ENCODE measurements around the gene VTI1A. TPM values are rescaled to one million over a fixed set of nuclear protein-coding genes. Genes with fewer than 3 reads are reported as not detected.
A peak's percentile ranks its signal among the peaks of the same experiment; 100 is the strongest.

The VTI1A gene
- total and polyA plus RNA-seq, 2 of the 13 experiments (the other 11 are each of a cell fraction or from before 2014, with no cell fraction given) = 11.7 to 32.7 TPM

GRCh38 chr10:112564337-112564736 is 117.3 kb downstream of the VTI1A start (continued):
- TF ChIP-seq ZNF121 (CRISPR knock-in tag; IDR thresholded peaks at IDR 0.05) (no peak), ZNF326 (CRISPR knock-in tag; IDR thresholded peaks at IDR 0.05; ENCODE audit: borderline replicate concordance) (no peak), ZNF383 (CRISPR knock-in tag; IDR thresholded peaks at IDR 0.05; ENCODE audit: borderline replicate concordance) (no peak), ADNP (CRISPR knock-in tag; IDR thresholded peaks at IDR 0.05) (no peak), CAMTA2 (CRISPR knock-in tag; IDR thresholded peaks at IDR 0.05; ENCODE audit: borderline replicate concordance) (no peak), RARA (CRISPR knock-in tag; IDR thresholded peaks at IDR 0.05) (peak; percentile 53), WIZ (CRISPR knock-in tag; IDR thresholded peaks at IDR 0.05) (no peak), ZFX (CRISPR knock-in tag; IDR thresholded peaks at IDR 0.05; ENCODE audit: low read depth) (no peak), ZFY (CRISPR knock-in tag; IDR thresholded peaks at IDR 0.05) (no peak), ZNF740 (CRISPR knock-in tag; IDR thresholded peaks at IDR 0.05) (no peak), MTA1 (CRISPR knock-in tag; IDR thresholded peaks at IDR 0.05; ENCODE audit: borderline replicate concordance) (no peak), ZNF136 (CRISPR knock-in tag; IDR thresholded peaks at IDR 0.05; ENCODE audit: low read depth) (no peak), UBTF (CRISPR knock-in tag; IDR thresholded peaks at IDR 0.05) (no peak)
- TF ChIP-seq, protein P1, sequence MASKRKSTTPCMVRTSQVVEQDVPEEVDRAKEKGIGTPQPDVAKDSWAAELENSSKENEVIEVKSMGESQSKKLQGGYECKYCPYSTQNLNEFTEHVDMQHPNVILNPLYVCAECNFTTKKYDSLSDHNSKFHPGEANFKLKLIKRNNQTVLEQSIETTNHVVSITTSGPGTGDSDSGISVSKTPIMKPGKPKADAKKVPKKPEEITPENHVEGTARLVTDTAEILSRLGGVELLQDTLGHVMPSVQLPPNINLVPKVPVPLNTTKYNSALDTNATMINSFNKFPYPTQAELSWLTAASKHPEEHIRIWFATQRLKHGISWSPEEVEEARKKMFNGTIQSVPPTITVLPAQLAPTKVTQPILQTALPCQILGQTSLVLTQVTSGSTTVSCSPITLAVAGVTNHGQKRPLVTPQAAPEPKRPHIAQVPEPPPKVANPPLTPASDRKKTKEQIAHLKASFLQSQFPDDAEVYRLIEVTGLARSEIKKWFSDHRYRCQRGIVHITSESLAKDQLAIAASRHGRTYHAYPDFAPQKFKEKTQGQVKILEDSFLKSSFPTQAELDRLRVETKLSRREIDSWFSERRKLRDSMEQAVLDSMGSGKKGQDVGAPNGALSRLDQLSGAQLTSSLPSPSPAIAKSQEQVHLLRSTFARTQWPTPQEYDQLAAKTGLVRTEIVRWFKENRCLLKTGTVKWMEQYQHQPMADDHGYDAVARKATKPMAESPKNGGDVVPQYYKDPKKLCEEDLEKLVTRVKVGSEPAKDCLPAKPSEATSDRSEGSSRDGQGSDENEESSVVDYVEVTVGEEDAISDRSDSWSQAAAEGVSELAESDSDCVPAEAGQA (IDR thresholded peaks at IDR 0.05; ENCODE audit: low read depth) = no peak
- TF ChIP-seq, protein P1 (CRISPR knock-in tag; IDR thresholded peaks at IDR 0.05; ENCODE audit: borderline replicate concordance) = no peak
- TF ChIP-seq, protein P2, sequence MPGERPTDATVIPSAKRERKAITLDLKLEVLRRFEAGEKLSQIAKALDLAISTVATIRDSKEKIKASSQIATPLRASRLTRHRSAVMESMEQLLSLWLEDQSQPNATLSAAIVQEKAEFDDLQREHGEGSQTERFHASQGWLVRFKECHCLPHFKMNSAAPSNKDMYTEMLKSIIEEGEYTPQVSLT (CRISPR knock-in tag; IDR thresholded peaks at IDR 0.05; ENCODE audit: borderline replicate concordance, low read depth) = no peak

Data from HepG2 (cell line).